Inferior parietal cortex (tissue), 1 donor: Measurements from ENCODE around the gene QSOX2.

Experiments
- DNase-seq: peaks from one replicate; pipeline ENCODE4 v3.0.0-alpha.2; 2016; ENCODE audit errors: extremely low spot score

QSOX2 gene

DNA sequence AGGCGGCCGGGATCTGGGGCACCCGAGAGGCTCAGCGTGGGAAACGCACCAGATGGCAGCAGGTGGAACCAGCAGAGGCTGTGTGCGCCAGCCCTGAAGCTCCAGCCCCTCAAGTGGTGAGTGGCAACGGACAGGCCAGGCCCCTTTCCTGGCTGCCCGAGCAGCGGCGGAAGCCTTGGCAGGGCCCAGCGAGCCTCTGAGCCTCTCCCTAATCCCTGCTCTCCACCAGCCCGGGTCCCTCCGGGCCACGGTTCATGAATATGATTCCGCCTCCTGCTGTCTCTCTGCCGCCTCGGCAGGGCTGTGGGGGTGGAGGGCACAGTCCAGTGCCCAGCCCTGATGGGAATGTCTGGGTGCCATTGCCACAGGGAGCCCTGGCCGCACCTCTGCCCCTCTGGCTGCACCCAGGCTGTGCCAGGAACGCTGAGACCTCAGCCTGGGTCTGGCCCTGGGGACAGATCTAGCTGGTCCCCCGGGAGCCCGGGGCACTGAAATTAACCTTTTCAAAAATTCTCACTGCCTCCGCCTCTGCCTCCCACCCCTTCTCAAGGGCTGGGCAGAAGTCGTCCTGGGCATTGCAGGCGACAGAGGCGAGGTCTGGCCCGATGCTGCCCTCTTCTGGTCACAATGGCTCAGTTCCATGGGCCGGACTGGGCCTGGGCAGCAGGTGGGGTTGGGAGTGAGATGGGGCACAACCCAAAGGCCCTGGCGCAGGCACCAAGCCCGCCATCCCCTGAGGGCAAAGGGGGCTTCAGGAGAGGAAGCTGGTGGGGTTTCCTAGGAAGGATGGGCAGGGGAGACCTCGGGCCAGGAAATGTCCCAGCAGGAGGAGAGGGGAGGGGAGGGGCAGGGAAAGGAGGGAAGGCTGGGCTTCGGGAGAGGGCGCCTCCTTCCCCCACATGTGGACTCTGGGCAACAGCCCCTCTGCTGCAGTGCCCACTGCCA lies 38.0 kb upstream of the QSOX2 start:
- peak; percentile 79 for DNase-seq

DNA sequence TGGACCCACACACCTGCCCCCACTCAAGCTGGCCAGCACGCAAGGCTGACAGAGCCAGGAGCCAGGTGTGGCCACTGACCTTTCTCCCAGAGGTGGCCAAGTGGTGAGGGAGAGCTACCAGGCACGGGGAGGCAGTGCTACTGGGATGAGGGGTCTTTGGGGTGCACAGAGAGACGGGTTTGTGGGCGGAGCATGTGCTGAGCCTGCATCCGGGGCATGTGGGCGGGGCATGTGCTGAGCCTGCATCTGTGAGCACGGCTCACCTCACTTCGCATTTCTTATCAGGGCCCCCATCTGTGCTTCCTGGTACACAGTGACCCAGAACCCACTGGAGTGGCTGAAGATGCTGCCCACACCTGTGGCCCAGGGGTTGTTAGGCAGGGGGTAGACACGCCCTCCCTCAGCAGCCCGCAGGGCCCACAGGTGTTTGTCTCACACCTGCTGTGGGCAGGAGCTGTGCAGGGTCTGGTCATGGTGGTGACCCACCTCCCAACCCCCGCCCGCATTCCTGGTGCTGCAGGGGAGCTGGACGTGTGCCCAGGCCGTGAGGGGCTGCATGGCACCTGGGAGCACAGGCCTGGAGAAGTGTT lies 36.8 kb upstream of the QSOX2 start:
- DNase-seq, result no peak

DNA sequence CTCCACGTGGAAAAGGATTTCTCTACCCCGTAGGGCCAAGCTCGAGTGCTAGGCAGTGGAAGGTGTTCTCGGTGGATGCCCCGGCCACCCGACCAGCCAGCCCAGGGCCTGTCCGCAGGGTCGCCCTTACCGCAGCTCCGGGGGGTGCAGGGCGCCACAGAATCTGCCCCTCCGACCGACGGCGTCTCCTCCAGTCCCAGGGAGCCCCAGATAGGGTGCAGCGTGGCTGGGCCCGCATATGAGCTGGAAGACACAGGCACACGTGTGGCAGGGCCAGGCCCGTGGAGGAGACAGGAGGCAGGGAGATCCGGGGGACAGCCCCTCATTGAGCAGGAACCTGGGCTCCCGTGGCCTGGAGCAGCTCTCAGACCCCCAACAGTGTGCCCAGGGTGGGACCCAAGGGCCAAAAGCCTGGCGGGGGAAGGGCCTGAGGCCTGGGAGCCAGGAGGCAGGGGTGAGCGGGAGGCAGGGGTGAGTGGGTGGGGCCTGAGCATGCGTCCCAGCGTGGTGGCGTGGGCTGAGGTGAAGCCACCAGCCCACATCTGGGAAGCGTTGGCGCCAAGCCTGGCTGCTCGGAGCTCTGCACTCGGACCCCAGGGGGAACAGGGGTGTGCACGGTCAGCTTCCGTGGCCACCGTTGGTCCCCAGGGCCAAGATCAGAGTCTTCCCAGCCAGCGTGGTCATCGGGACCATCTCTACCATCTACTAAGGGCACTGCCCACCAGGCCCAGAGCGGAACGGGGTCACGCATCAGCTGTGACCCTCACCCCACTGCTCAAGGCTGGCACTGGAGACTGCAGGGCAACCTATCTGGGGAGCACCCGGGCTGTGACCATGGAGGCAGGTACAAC lies 36.0 kb upstream of the QSOX2 start:
- no peak for DNase-seq

DNA sequence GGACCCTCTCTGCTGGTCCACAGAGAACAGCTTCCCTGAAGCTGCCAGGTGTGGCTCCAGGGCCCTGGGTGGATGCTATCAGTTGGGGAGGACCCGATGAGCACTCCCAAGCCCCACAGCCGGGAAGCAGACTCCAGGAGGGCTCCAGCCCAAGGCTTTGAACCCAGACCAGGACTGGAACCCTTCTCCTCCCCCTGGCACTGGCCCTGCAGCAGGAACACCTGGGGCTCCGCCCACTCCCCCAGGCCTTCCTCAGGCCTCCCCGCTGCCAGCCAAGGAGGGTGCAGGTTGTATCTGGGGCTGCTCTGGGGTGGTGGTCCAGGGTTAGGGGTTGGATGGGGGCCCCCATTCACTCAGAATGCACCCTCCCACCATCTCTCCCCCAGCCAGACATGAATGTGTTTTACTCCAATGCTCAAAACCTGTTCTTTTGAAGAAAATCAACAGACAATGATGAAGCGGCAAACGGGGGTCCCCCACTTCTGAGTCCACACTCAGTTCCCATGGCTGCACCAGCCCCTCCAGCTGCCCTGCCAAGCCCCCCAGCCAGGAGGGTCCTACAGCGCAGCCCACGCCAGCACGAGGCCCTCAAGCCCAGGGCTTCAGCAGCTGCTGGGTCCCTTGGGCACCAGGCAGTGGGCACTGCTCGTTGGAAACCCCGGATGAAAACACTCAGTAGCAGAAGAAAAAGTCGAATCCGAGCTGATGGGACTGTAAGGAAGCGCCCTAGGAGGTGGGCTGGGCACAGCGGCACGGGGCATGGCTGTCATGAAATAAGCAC lies 35.1 kb upstream of the QSOX2 start:
- no peak for DNase-seq

DNA sequence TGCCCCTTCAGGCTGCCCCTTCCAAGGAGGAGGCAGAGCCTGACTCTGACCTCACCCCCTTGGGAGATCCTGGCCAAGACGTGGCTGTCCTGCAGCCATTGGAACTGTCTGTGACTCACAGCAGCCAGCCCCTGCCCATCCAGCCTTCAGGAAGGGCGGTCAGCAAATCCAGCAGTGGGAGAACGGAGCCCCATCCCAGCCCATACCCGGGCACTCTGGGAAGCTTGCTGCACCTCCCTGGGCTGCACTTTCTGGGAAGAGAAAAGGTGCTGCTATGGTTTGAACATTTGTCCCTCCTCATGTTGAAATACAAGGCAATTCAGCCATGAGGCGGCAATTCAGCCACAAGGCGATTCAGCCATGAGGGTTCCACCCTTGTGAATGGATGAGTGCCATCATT lies 33.9 kb upstream of the QSOX2 start:
- DNase-seq, result no peak

DNA sequence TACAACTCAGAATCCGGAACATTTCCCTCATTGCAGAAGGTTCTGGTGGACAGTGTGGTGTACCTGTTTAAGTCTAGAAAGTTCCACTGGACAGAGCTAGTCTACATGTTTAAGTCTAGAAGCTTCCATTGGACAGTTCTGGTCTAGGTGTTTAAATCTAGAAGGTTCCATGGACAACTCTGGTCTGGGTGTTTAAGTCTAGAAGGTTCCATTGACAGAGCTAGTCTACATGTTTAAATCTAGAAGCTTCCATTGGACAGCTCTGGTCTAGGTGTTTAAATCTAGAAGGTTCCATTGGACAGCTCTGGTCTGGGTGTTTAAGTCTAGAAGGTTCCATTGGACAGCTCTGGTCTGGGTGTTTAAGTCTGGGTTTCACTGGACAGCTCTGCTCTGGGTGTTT lies 33.3 kb upstream of the QSOX2 start:
- no peak for DNase-seq

DNA sequence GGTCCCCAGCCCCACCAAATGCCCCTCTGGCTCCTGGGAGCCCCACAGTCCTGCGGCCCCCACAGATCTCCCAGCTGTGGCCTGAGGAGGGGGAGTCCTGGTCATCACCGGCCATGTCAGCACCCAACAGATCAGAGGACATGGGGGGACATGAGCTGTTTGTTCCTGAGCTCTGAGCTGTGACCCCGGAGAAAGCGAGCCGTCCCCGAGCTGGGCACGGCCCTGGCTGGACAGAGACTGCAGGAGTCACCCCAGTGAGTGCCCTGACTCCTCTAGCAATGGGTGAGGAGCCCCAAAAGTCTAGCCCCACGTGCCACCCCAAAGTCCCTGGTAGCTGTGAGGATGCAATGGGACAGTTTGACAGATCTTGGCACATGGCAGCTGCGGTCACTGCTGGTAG lies 32.6 kb upstream of the QSOX2 start:
- DNase-seq, result no peak

DNA sequence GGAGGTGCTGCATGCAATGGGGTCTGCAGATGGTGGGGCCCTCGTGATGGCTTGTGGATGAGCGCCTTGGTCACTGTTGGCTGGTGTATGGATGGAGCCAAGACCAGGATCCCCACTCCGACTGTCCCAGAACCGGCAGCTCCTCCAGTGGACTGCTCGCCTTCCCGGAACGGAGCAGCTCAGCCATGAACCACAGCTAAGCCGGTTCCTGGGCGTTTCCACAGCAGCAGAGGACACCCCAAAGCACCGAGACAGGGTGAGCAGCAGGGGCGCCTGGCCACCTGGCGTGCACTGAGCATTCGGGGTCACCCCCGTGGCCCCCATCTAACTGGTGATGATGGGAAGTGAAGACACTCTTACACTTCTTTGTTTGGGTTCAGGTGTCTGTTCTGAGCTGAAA lies 32.1 kb upstream of the QSOX2 start:
- no peak for DNase-seq

DNA sequence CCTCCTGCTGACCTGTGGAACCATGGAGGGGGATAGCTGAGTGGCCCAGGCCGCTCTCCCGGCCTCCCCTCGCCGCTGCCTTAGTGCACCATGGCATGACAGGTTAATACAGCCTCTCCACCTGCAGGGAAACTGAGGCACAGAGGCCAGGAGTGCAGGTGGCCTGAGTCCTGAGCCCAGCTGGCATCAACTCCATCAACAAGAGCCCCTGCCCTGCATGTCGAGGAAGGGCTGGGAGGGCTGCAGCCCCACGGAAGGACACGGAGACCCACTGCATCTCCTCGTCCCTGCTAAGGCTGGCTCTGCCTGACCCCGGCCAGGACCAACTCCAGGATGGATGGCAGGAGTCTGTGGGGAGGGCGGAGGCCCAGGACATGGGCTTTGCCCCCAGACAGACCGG lies 31.1 kb upstream of the QSOX2 start:
- DNase-seq, result no peak

DNA sequence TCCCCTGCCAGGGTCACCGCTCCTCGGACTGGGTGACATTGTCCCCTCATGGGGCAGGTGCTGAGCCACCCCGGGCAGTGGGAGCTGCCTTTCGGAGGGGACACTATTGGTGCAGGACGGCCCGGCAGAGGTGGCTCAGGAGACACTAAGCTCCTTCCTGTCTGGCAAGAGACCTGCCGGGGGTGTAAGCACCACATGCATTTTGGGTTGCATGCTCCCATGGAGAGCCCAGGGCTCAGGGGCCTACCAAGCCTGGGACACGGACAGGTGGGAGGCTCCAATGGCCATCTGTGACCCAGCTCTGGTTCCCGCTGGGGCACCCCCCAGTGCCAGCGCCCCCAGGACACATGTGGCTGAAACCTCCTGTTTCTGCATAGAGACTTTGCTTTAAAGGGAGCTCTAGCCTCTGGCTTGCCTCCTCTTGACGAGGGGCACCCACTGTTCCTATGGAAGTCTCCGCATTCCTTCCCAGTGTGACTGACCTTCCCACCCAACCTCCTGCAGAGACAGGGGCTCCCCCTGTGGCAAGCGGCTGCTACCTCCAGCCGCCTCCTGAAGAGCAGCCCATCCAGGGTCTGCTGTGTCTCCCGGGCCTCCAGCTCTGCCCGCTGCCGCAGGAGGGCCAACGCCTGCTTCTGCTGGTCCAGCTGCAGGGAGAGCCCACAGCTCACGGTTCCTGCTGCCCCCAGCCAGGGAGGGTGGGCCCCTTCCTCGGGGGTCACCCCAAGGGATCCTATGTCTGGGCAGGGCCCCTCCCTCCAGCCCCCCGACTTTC lies 30.2 kb upstream of the QSOX2 start:
- no peak for DNase-seq

DNA sequence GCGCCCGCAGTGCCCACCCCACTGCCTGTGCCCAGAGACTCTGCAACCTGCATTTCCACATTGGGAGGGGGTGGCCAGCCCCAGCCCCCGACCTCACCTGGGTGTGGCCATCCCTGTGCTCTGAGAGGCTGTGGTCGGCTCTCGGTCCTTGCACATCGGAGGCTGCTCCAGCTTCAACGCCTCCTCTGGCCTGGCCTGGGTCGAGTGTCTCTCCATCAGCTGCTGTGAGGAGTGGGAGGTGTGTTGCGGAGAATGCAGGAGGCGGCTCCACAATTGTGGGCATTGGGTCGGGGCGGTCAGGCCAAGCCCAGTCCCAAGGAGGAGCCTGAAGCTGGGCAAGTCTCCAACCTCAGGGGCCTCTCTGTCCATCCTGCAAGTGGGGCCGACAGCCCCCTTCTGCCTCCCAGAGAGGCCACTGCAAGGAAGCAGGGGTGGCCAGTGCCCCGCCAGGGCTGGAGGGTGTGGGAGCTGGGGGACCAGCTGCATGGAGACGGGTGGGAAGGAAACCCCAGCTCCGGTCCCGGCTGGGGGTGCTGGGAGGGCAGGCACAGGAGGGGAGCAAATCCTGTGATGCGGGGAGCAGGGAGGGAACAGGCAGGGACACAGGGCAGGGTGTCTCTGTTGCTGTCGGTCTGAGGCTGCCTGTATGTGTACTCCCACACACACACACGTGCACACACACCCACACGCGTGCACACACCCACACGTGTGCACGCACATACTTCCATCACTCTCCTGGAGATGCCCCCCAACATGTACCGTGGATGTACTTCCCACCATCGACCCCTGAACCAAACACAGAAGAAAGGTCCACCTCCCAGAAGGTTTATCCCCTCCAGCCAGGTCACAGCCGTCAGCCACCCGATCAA lies 29.4 kb upstream of the QSOX2 start:
- DNase-seq, result no peak

DNA sequence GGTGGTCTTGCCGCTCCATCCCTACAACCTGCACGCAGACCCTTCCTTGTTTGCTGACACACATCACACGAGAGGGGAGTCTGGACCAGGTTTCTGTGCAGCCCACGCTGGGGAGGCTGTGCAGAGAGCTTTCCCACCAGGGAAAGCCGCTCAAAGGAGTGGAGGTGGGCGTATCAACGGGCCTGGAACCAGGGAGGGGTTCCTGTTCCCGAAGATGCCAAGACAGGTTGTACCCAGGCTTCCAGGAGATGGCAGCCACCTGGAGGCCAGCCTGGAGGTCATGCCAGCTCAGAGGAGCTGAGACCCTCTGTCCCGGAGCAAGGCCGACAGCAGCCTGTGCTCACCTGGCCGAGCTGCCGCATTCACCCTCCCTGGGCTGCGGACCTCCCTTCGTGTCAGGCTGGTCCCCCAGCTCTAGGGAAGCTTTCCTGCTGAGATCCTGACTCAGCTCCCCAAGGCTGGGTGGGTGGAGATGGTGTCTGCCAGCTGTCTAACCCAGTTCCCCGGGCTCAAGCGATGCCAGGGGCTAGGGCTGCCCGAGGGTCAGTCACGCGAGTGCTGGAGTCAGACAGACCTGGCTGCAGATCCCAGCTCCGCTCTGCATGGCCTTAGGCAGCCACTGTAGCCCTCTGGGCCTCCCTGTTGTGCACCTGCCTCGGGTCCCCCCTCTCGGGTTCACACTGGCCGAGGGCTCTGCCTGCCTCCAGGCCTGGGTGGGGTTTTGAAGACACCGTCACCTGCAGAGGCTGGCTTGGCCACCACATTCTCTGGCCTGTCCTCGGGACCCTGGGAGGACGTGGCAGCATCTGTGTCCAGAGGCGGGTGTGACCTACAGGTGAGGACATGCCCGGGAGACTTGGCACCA lies 28.5 kb upstream of the QSOX2 start:
- no peak for DNase-seq

DNA sequence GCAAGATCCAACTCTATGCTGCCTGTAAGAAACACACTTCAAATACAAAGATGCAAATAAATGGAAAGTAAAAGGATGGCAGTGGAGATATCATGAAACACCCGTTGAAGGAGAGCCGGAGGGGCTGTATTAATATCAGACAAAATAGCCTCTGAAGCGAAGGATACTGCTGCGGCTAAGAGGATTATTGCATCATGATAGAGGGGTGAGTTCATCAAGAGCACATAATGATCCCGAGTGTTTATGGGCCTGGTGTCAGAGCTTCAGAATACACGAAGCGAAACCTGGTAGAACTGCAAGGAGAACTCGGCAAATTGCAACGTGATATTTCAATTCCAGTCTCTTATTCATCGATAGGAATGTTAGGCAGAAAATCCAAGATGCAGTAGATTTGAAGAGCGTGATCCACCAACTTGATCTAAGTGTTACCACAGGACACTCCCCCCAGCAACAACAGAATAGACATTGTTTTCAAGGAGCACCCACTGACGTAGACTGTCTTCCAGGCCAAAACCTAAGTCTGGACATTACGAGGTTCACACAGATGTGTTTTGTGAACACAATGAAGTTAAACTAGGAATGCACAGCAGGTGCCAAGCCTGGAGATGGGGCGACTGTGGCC lies 27.7 kb upstream of the QSOX2 start:
- no peak for DNase-seq

DNA sequence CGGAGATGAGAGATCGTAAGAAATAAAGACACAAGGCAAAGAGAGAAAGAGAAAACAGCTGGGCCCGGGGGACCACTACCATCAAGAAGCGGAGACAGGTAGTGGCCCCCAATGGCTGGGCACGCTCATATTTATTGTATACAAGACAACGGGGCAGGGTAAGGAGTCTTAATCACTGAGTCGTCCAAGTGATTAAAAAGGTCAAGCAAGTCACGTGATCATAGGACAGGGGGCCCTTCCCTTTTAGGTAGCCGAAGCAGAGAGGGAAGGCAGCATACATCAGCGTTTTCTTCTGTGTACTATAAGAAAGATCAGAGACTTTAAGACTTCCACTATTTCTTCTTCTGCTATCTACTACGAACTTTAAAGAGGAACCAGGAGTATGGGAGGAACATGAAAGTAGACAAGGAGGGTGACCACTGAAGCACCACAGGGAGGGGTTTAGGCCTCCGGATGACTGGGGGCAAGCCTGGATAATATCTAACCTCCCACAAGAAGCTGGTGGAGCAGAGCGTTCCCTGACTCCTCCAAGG lies 24.6 kb upstream of the QSOX2 start:
- DNase-seq, result no peak

DNA sequence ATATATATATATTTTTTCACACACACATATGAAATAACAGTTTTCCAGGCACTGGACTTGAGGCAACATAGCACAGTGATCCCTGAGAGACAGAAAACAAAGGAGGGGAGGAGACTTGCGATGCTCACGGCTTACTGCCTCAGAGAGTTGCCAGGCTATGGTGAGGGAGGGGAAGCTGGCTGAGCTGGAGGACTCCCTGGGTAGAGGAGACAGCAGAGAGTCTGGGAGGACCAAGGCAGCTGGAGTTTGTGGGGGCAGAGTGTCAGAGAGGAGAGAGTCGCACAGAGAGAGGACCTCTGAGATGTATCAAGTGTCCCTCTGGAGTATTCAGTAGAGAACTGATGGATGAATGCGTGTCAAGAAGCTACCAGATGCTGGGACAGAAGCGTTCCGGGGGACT lies 23.1 kb upstream of the QSOX2 start:
- no peak for DNase-seq

DNA sequence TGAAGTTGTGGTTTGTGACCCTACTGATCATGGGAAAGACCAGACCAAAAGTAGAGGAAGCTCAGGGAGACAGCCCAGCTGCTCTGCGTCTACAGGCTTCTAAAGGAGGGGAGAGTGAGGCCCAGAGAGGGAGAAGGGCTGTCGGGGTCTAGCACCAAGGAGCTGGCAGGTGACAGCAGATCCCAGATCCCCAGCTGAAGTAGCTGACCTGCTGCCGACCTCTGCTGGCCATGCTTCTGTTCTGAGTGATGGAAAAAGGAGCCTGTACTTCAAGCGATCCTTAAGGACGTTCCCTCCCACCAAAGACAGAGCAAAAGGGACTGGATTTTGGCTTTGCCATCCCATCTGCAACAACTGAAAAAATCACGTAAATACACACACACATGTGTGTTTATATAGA lies 22.7 kb upstream of the QSOX2 start:
- DNase-seq, result no peak

DNA sequence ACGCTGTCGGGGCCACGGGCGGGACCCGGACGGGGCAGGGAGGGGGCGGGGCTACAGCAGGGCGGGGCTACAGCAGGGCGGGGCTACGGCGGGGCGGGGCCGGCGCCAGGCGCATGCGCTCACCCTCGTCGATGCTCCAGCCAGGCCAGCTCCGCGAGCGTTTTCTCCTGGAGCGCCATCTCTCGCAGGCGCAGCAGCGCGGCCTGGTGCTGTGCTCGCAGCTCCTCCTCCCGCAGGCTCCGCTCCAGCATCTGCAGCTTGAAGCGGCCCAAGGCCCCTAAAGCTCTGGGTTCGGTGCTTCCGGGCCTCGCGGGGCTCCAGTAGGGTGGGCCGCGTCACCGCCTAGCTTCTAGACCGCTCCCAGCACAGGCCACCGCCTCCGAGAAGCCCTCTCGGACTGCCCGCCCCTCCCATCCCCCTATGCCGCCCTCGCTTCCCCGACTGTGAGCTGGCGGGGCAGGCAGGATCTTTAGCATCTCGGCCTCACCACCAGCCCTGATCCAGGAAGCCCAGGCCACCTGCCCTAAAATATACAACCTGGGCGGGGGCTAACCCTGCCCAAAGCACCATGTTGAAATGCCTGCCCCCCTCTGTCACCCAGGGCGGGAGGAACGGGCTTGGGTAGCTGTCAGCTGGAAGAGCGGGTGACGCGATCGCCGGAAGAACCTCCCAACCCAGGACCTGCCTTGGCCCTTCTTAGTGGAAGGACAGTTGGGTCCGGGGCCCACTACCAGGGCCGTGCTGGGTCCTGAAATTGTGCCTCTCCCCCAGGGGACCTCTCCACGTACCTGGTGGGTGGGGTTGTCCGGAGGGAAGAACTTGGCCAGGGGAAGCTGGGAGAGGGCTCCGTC lies 21.9 kb upstream of the QSOX2 start:
- DNase-seq, result peak; percentile 66
